Gastroesophageal sphincter (tissue), 3 donors: ENCODE measurements around the gene DMTF1.

Experiments used
- POLR2A ChIP-seq, 2 donors: fragments of 450-650 bp; IDR thresholded peaks; one replicate each; pipeline ENCODE4 v1.6.1; 2017; ENCODE audit warnings: antibody characterized with exemption in 2 of 2, mild to moderate bottlenecking in 2 of 2, moderate library complexity in 1 of 2
- TF ChIP-seq, protein P1 (sequence below), 4 experiments: fragments of 200-600 bp in 2 of 4; fragments of 450-650 bp in 2 of 4; sonication (generic) in 1 of 4; IDR thresholded peaks; one replicate each; pipeline ENCODE4 v1.5.1; 2017 to 2019; ENCODE audit warnings: antibody characterized with exemption in 4 of 4, mild to moderate bottlenecking in 2 of 4, moderate library complexity in 2 of 4

DNA sequence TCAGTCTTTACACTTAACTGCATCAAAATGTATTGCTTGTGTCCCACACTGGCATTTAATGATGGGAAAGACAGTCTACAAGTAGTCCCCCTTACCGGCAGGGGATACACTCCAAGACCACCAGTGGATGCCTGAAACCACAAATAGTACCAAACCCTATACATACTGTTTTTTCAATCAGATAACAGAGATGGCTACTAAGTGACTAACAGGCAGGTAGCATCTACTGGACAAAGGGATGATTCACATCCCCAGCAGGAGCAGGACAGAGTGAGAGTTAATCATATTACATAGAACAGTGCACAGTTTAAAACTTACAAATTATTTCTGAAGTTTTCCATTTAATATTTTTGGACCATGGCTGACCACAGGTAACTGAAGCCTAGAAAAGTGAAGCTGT, 54.1 kb downstream of the DMTF1 start:
- TF ChIP-seq, protein P1, sequence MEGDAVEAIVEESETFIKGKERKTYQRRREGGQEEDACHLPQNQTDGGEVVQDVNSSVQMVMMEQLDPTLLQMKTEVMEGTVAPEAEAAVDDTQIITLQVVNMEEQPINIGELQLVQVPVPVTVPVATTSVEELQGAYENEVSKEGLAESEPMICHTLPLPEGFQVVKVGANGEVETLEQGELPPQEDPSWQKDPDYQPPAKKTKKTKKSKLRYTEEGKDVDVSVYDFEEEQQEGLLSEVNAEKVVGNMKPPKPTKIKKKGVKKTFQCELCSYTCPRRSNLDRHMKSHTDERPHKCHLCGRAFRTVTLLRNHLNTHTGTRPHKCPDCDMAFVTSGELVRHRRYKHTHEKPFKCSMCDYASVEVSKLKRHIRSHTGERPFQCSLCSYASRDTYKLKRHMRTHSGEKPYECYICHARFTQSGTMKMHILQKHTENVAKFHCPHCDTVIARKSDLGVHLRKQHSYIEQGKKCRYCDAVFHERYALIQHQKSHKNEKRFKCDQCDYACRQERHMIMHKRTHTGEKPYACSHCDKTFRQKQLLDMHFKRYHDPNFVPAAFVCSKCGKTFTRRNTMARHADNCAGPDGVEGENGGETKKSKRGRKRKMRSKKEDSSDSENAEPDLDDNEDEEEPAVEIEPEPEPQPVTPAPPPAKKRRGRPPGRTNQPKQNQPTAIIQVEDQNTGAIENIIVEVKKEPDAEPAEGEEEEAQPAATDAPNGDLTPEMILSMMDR (IDR thresholded peaks at IDR 0.05), result no peak
- TF ChIP-seq POLR2A (IDR thresholded peaks at IDR 0.05), result no peak
